Stimulated activated CD4-positive, alpha-beta T cell treated with anti-CD3 and anti-CD28 coated beads, Interleukin-4, amount 100 ng/mL, for 1 hour (primary cell): ENCODE results near the gene RAB6B.

ENCODE experiments used
- DNase-seq: peaks from one replicate; pipeline ENCODE4 v3.0.0-alpha.2; 2020

Gene RAB6B

GRCh38 chr3:133855772-133856171 lies 39.9 kb downstream of the RAB6B start:
- DNase-seq: no peak

GRCh38 chr3:133855002-133855370 lies 40.7 kb downstream of the RAB6B start:
- no peak for DNase-seq

DNA sequence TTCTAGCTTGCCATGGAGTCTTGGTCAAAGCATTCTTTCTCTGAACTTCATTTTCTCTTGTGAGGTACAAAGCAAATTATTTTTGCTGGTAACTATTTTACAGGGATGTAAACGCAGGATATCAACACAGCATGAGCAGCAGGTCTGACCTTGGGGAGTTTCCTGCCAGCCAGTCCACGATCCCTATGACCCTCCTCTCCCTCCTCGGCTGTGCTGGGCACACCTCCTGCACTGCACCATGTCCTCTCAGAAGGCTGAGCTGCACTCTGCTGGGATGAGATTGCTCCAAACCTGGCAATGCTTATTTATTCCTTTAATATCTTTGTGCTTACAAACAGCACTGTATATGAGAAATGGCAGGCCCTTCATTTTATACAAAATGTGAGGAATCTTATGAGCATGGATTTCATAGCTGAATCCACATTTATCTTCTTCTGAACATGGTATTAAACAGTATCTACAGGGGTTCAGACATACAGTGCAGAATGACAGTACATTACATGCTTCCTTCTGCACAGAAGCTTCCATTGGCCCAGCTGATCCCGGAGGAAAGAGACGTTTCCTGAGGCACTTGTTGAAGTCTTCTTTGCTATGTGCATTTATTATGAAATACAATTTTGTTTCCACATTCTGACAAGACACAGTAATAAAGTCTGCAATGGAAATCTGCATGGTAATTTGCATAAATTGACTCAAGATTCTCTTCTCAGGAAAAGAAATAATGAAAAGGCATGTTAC lies 41.2 kb downstream of the RAB6B start:
- DNase-seq: no peak

- DNase-seq: no peak
These were observed 41.8 kb downstream of the RAB6B start for GRCh38 chr3:133853925-133854227.

- DNase-seq: no peak
These were observed 42.4 kb downstream of the RAB6B start for GRCh38 chr3:133853063-133853924.

GRCh38 chr3:133851931-133852330 lies 43.8 kb downstream of the RAB6B start:
- DNase-seq: no peak

GRCh38 chr3:133851266-133851906 lies 44.3 kb downstream of the RAB6B start:
- no peak for DNase-seq

DNA sequence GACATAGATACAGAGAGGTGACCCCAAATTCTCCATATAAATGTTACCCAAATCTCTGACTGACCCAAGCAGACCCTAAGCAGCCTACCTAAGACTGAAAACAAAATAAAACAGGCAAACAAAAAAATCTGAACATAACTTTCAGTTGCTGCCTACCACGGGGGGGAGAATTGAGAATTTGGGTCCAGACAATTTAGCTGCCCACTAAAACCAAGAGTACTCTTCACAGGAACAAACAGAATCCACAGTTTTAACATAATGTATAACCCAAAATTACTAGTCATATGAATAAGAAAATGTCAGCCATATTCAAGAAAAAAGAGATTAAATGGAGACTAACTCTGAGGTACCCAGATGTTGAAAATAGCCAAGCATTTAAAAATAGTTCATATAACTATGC lies 45.6 kb downstream of the RAB6B start:
- DNase-seq: no peak

GRCh38 chr3:133849346-133849745 lies 46.3 kb downstream of the RAB6B start:
- DNase-seq: no peak

DNA sequence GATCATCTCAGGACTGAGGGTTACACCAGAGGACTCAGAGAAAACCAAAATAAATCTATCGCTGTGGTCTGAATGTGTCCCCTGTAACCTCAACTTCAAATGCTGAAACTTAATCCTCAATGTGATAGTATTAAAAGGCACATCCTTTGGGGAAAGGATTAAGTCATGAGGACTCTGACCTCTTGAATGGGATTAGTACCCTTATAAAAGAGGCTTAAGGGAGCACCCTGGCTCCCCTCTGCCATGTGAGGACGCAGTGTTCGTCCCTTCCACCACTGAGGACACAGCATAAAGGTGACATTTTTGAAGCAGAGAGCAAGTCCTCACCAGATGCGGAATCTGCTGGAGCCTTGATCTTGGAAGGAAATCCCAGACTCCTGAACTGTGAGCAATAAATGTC lies 50.6 kb downstream of the RAB6B start:
- DNase-seq: no peak

DNA sequence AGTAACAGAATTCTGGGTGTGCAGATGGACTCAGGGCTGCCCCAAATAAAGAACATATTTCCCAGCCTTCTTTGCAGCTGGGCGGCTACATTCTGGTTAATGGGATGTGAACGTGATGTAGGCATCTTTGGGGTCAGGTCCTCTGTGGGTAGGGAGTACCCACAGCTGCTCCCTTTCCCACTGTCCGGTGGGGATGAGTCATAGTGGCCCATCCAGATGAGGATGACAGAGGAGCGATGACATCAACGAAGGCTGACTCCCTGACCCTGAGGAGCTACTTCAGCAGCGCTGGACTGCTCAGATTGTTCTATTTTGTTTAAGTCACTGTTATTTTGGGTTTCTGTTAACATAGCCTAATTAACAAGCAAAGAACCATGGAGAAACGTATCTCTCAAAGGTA lies 52.0 kb downstream of the RAB6B start:
- no peak for DNase-seq

DNA sequence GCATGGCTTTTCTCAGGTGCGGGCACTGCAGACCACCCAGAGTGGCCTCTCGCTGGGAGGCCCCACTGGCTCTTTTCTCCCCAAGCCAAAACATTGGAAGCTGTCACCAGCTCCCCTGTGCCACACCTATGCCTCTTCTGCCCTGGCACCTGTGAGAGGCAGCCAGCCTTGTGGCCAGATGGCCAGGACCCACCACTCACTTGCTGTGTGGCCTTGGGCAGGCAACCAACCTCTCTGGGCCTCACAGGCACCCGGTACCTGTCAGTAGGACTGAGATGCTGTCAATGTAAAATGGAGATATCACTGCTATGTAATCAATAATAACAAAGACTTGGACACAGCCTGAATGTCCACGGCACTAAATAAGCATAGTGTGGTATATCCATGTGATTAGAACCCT lies 53.5 kb downstream of the RAB6B start:
- DNase-seq: no peak

- no peak for DNase-seq
These were observed 54.5 kb downstream of the RAB6B start for GRCh38 chr3:133841196-133841595.

- no peak for DNase-seq
These were observed 54.9 kb downstream of the RAB6B start for GRCh38 chr3:133840767-133841166.

GRCh38 chr3:133840055-133840737 lies 55.5 kb downstream of the RAB6B start:
- DNase-seq: no peak

- no peak for DNase-seq
These were observed 56.5 kb downstream of the RAB6B start for GRCh38 chr3:133838916-133839800.

GRCh38 chr3:133838296-133838789 lies 57.3 kb downstream of the RAB6B start:
- DNase-seq: no peak

DNA sequence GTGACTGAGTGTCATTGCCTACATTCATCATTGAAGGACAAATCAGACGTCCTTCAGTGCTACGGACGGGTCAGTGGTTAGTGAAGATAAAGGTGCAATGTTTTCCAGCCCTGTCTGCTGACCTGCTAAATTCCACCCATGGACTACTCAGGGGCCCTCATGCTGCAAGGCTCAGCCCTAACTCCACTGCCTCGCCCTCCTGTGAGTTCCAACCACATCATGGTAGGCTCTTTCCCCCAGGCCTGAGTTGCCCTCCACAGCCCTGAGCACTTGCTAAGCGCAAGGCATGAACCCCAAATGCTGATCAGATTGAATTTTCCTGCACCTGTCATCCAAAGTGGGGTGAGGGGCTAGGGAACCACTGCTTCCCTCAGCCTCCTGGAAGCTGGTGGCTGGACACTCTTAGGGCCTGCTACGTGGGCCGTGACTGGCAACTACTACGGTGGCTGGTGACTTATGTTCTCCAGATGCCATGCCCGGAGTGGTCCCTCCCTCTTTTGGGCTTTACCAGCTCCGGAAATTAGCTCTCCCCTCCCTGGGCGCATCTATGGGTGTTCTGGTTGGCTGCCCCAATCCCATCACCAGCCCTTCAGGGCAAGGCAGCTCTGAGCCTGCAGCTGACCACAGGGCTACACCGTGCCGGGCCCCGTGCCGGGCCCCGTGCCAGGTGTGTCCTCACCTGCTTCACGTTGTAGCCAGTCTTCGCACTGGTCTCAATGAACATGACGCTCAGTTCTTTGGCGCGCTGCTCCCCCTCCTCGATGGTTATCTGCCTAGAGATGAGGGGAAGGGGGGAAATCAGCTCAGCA lies 58.0 kb downstream of the RAB6B start:
- no peak for DNase-seq

- no peak for DNase-seq
These were observed 59.1 kb downstream of the RAB6B start for GRCh38 chr3:133836497-133837158.

DNA sequence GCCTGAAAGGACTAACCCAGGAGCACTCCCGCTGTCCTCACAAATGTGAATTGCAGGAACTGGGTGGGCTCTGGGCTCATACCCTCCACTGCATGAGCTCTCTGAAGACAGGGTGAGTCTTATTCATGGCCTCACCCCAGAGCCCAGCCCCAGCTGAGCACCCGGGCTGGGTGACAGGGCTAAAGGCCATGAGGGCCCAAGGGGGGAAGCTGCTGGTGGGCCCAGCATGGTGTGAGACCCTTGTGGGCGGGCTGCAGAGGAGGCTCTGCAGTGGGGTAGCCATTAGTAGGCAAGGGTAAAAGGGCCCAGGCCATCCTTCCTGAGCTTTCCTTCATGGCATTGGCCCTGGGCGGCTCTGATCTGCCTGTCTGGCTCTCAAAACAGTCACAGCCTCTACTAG lies 59.7 kb downstream of the RAB6B start:
- no peak for DNase-seq

DNA sequence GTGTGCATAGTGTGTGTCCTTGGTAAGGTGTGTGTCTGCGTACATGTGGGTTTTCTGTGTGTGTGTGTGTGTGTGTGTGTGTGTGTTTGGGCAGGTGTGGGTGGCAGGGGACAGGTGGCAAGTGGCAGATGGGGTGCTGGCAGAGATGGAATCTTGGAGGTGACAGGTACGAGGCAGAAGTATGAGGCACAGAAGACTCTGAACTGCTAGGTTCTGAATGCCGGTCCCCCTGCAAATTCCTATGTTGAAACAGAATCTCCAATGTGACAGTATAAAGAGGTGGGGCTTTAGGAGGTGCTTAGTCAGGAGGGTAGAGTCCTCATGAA lies 60.3 kb downstream of the RAB6B start:
- DNase-seq: no peak
